Mesenchymal stem cell (in vitro differentiated cells and primary cell): ENCODE data around the gene UNC50.
A peak's percentile ranks its signal among the peaks of the same experiment; 100 is the strongest.

ENCODE experiments used
- DNase-seq: peaks from one replicate; pipeline ENCODE4 v3.0.0-alpha.2; 2013
- H2AFZ ChIP-seq: one replicate; pipeline ENCODE4 v1.6.1; 2013; ENCODE audit warnings: low read depth, mild to moderate bottlenecking, control low read depth, inconsistent platforms, low read length, moderate library complexity
- H2AK5ac ChIP-seq: 2 replicates; pipeline ENCODE4 v1.6.1; 2013; ENCODE audit warnings: low read length, moderate library complexity, mild to moderate bottlenecking, inconsistent platforms; ENCODE audit not compliant: severe bottlenecking
- H2BK120ac ChIP-seq: one replicate; pipeline ENCODE4 v1.6.1; 2013; ENCODE audit warnings: low read depth, mild to moderate bottlenecking, inconsistent platforms, low read length, moderate library complexity
- H2BK12ac ChIP-seq, 2 experiments: one replicate each; pipeline ENCODE4 v1.6.1; 2013; ENCODE audit warnings: inconsistent platforms in 2 of 2, low read length in 2 of 2, mild to moderate bottlenecking in 2 of 2, moderate library complexity in 2 of 2, control low read depth in 1 of 2
- H2BK15ac ChIP-seq: one replicate; pipeline ENCODE4 v1.6.1; 2013; ENCODE audit warnings: mild to moderate bottlenecking, low read depth, inconsistent platforms; ENCODE audit not compliant: poor library complexity, severe bottlenecking
- H2BK5ac ChIP-seq: 2 replicates; pipeline ENCODE4 v1.6.1; 2013; ENCODE audit warnings: low read depth, mild to moderate bottlenecking, low read length, control low read depth, inconsistent platforms; ENCODE audit not compliant: poor library complexity, severe bottlenecking
- H3K14ac ChIP-seq, 2 experiments: one replicate each; pipeline ENCODE4 v1.6.1; 2013; ENCODE audit warnings: inconsistent platforms in 2 of 2, low read length in 2 of 2, control low read depth in 1 of 2, mild to moderate bottlenecking in 1 of 2, moderate library complexity in 1 of 2
- H3K18ac ChIP-seq, 2 experiments: one replicate each; pipeline ENCODE4 v1.6.1; 2013; ENCODE audit warnings: inconsistent platforms in 2 of 2, low read length in 2 of 2, control low read depth in 1 of 2, low read depth in 1 of 2, mild to moderate bottlenecking in 1 of 2
- H3K23ac ChIP-seq, 2 experiments: one replicate each; pipeline ENCODE4 v1.6.1; 2013; ENCODE audit warnings: inconsistent platforms in 2 of 2, low read length in 2 of 2, mild to moderate bottlenecking in 2 of 2, moderate library complexity in 2 of 2, control low read depth in 1 of 2
- H3K27ac ChIP-seq: 2 replicates; pipeline ENCODE4 v1.5.1; 2013; ENCODE audit warnings: mild to moderate bottlenecking, moderate library complexity, low read length, control low read depth, inconsistent platforms; ENCODE audit not compliant: poor library complexity, severe bottlenecking
- H3K27me3 ChIP-seq, 2 experiments: 2 replicates each; pipeline versions ENCODE4 v1.6.1 to v1.7.0; 2013; ENCODE audit warnings: low read length in 2 of 2, mild to moderate bottlenecking in 2 of 2, moderate library complexity in 2 of 2, control low read depth in 1 of 2, inconsistent platforms in 1 of 2; ENCODE audit not compliant: control insufficient read depth in 1 of 2, insufficient read depth in 1 of 2
- H3K36me3 ChIP-seq, 2 experiments: 2 replicates each; pipeline versions ENCODE4 v1.6.1 to v1.7.0; 2013; ENCODE audit warnings: low read length in 2 of 2, control low read depth in 1 of 2, inconsistent platforms in 1 of 2, low read depth in 1 of 2, mild to moderate bottlenecking in 1 of 2; ENCODE audit not compliant: insufficient read depth in 2 of 2, control insufficient read depth in 1 of 2
- H3K4ac ChIP-seq, 2 experiments: one replicate each; pipeline ENCODE4 v1.6.1; 2013; ENCODE audit warnings: inconsistent platforms in 2 of 2, low read length in 2 of 2, mild to moderate bottlenecking in 2 of 2, moderate library complexity in 2 of 2, control low read depth in 1 of 2, low read depth in 1 of 2
- H3K4me1 ChIP-seq: 2 replicates; pipeline ENCODE4 v1.6.1; 2013; ENCODE audit warnings: low read depth, low read length, control low read depth; ENCODE audit not compliant: control insufficient read depth, insufficient read depth
- H3K4me2 ChIP-seq: 2 replicates; pipeline ENCODE4 v1.6.1; 2013; ENCODE audit warnings: low read length, mild to moderate bottlenecking, inconsistent platforms; ENCODE audit not compliant: poor library complexity, severe bottlenecking
- H3K4me3 ChIP-seq, 2 experiments: 2 replicates each; pipeline versions ENCODE4 v1.5.1 to v1.7.0; 2013; ENCODE audit warnings: low read length in 2 of 2, mild to moderate bottlenecking in 2 of 2, control low read depth in 1 of 2, low read depth in 1 of 2; ENCODE audit not compliant: insufficient read depth in 1 of 2
- H3K79me1 ChIP-seq: replicated peaks from 2 replicates; pipeline ENCODE4 v1.6.1; 2013; ENCODE audit warnings: mild to moderate bottlenecking, control low read depth, low read length, inconsistent platforms; ENCODE audit not compliant: poor library complexity, severe bottlenecking
- H3K9ac ChIP-seq: 2 replicates; pipeline ENCODE4 v1.7.0; 2013; ENCODE audit warnings: mild to moderate bottlenecking, low read length, moderate library complexity
- H3K9me3 ChIP-seq: 2 replicates; pipeline ENCODE4 v1.7.0; 2013; ENCODE audit warnings: mild to moderate bottlenecking, low read length; ENCODE audit not compliant: control insufficient read depth
- H4K8ac ChIP-seq: one replicate; pipeline ENCODE4 v1.6.1; 2013; ENCODE audit warnings: inconsistent platforms, mild to moderate bottlenecking, low read length, moderate library complexity
- H4K91ac ChIP-seq: one replicate; pipeline ENCODE4 v1.6.1; 2013; ENCODE audit warnings: mild to moderate bottlenecking, low read length, inconsistent platforms
- WGBS: methylation state at CpG from one replicate; pipeline ENCODE4 v1.1.7; 2013; ENCODE audit warnings: mixed read lengths; 5-methylcytosine and 5-hydroxymethylcytosine counted together

UNC50 gene

GRCh38 chr2:98649135-98649991 lies 41.0 kb downstream of the UNC50 start:
- Histone ChIP-seq H3K14ac (no peak overlapping the region), H2BK12ac (no peak overlapping the region), H4K8ac (no peak overlapping the region), H2BK120ac (no peak overlapping the region), H3K9me3 (no peaks in the 10 kb centered on the region), H3K27me3 (peaks cover 0 to 7% of the 10 kb centered on the region in 2 experiments), H3K9ac (no peak overlapping the region), H2BK5ac (no peak overlapping the region), H3K23ac (no peak overlapping the region), H3K18ac (no peak overlapping the region), H4K91ac (no peak overlapping the region), H3K79me1 (no peaks in the 10 kb centered on the region), H2AK5ac (no peak overlapping the region), H2BK15ac (no peak overlapping the region), H3K4me1 (no peaks in the 10 kb centered on the region), H3K4me2 (no peak overlapping the region), H3K36me3 (no peaks in the 10 kb centered on the region), H3K4me3 (no peak overlapping the region), H2AFZ (no peak overlapping the region), H3K27ac (no peak overlapping the region), H3K4ac (no peak overlapping the region)
- peak; percentile 74 for DNase-seq
- WGBS, result 10% methylated on average over 3 of the region's 4 CpGs

GRCh38 chr2:98649992-98650375 lies 41.6 kb downstream of the UNC50 start:
- no peak overlapping the region for H2AK5ac ChIP-seq
- H3K4me2 ChIP-seq, result no peak overlapping the region
- no peak overlapping the region for H3K4me3 ChIP-seq
- H3K79me1 ChIP-seq, result no peaks in the 10 kb centered on the region
- peaks cover 0 to 4% of the 10 kb centered on the region in 2 experiments for H3K27me3 ChIP-seq
- H2BK15ac ChIP-seq, result no peak overlapping the region
- no peaks in the 10 kb centered on the region for H3K4me1 ChIP-seq
- no peaks in the 10 kb centered on the region for H3K9me3 ChIP-seq
- no peak overlapping the region for H3K14ac ChIP-seq
- H3K23ac ChIP-seq, result no peak overlapping the region
- H3K36me3 ChIP-seq, result no peaks in the 10 kb centered on the region
- no peak overlapping the region for H3K27ac ChIP-seq
- no peak overlapping the region for H4K91ac ChIP-seq
- no peak overlapping the region for H3K9ac ChIP-seq
- no peak overlapping the region for H2BK5ac ChIP-seq
- H3K4ac ChIP-seq, result no peak overlapping the region
- H2AFZ ChIP-seq, result no peak overlapping the region
- DNase-seq, result no peak
- no peak overlapping the region for H2BK12ac ChIP-seq
- H3K18ac ChIP-seq, result no peak overlapping the region
- no peak overlapping the region for H4K8ac ChIP-seq
- no peak overlapping the region for H2BK120ac ChIP-seq
- no CpG with 5 or more reads among the region's 1 CpG for WGBS

- no peak overlapping the region for H3K9ac ChIP-seq
- H3K23ac ChIP-seq, result no peak overlapping the region
- no peak overlapping the region for H2AFZ ChIP-seq
- H3K14ac ChIP-seq, result no peak overlapping the region
- H3K4ac ChIP-seq, result no peak overlapping the region
- H2BK5ac ChIP-seq, result no peak overlapping the region
- WGBS, result no CpG with 5 or more reads among the region's 1 CpG
- H3K9me3 ChIP-seq, result no peaks in the 10 kb centered on the region
- no peak overlapping the region for H4K91ac ChIP-seq
- H3K4me1 ChIP-seq, result no peaks in the 10 kb centered on the region
- H3K27me3 ChIP-seq, result peaks cover 0 to 4% of the 10 kb centered on the region in 2 experiments
- no peak overlapping the region for H3K4me2 ChIP-seq
- H3K4me3 ChIP-seq, result no peak overlapping the region
- no peaks in the 10 kb centered on the region for H3K36me3 ChIP-seq
- H2AK5ac ChIP-seq, result no peak overlapping the region
- no peak overlapping the region for H3K27ac ChIP-seq
- no peak overlapping the region for H2BK120ac ChIP-seq
- no peak overlapping the region for H4K8ac ChIP-seq
- no peak overlapping the region for H3K18ac ChIP-seq
- H3K79me1 ChIP-seq, result no peaks in the 10 kb centered on the region
- no peak overlapping the region for H2BK12ac ChIP-seq
- no peak for DNase-seq
- no peak overlapping the region for H2BK15ac ChIP-seq
These were observed 42.6 kb downstream of the UNC50 start for GRCh38 chr2:98650998-98651397.

GRCh38 chr2:98654699-98655495 lies 46.5 kb downstream of the UNC50 start:
- WGBS, result 97% methylated on average over 1 of the region's 3 CpGs
- H2BK12ac ChIP-seq, result no peak overlapping the region
- H2AFZ ChIP-seq, result no peak overlapping the region
- no peak overlapping the region for H3K9ac ChIP-seq
- DNase-seq, result no peak
- H3K18ac ChIP-seq, result no peak overlapping the region
- no peaks in the 10 kb centered on the region for H3K79me1 ChIP-seq
- no peak overlapping the region for H3K4me2 ChIP-seq
- H2BK120ac ChIP-seq, result no peak overlapping the region
- H3K4ac ChIP-seq, result no peak overlapping the region
- H3K27ac ChIP-seq, result no peak overlapping the region
- no peaks in the 10 kb centered on the region for H3K36me3 ChIP-seq
- no peak overlapping the region for H2BK15ac ChIP-seq
- H3K14ac ChIP-seq, result no peak overlapping the region
- no peak overlapping the region for H3K23ac ChIP-seq
- H3K27me3 ChIP-seq, result peaks cover 0 to 5% of the 10 kb centered on the region in 2 experiments
- no peaks in the 10 kb centered on the region for H3K9me3 ChIP-seq
- H4K91ac ChIP-seq, result no peak overlapping the region
- no peak overlapping the region for H4K8ac ChIP-seq
- no peak overlapping the region for H3K4me3 ChIP-seq
- no peak overlapping the region for H2AK5ac ChIP-seq
- no peaks in the 10 kb centered on the region for H3K4me1 ChIP-seq
- H2BK5ac ChIP-seq, result no peak overlapping the region
